Neural progenitor cell (in vitro differentiated cells): ENCODE data around the gene CCDC33. TPM values are rescaled to one million over a fixed set of nuclear protein-coding genes. Genes with fewer than 3 reads are reported as not detected.

Source experiments
- DNase-seq: peaks from one replicate; pipeline ENCODE4 v3.0.0-alpha.2; 2016; ENCODE audit warnings: low spot score
- H2AFZ ChIP-seq: fragments of 200-600 bp; sonication (generic); replicated peaks from 2 replicates; pipeline ENCODE4 v1.6.1; 2016; ENCODE audit warnings: antibody characterized with exemption
- H3F3A ChIP-seq: fragments of 200-600 bp; sonication (generic); 2 replicates; pipeline ENCODE4 v1.6.1; 2016; ENCODE audit warnings: antibody characterized with exemption, low read depth
- H3K27ac ChIP-seq: fragments of 200-600 bp; sonication (generic); 2 replicates; pipeline ENCODE4 v1.5.1; 2016; ENCODE audit warnings: mild to moderate bottlenecking
- H3K27me3 ChIP-seq: fragments of 200-600 bp; sonication (generic); 2 replicates; pipeline ENCODE4 v1.6.1; 2016; ENCODE audit warnings: mild to moderate bottlenecking, moderate library complexity
- H3K36me3 ChIP-seq: fragments of 200-600 bp; sonication (generic); 2 replicates; pipeline ENCODE4 v1.5.1; 2016
- H3K4me1 ChIP-seq: fragments of 200-600 bp; sonication (generic); 2 replicates; pipeline ENCODE4 v1.6.1; 2016; ENCODE audit warnings: mixed run types
- H3K4me2 ChIP-seq: fragments of 200-600 bp; sonication (generic); 2 replicates; pipeline ENCODE4 v1.6.1; 2016
- H3K4me3 ChIP-seq: fragments of 200-600 bp; sonication (generic); 2 replicates; pipeline ENCODE4 v1.5.1; 2016
- H3K79me2 ChIP-seq: fragments of 200-600 bp; sonication (generic); 2 replicates; pipeline ENCODE4 v1.6.1; 2016; ENCODE audit warnings: low read depth
- H3K9ac ChIP-seq: fragments of 200-600 bp; sonication (generic); 2 replicates; pipeline ENCODE4 v1.6.1; 2016
- H3K9me3 ChIP-seq: fragments of 200-600 bp; sonication (generic); 2 replicates; pipeline ENCODE4 v1.5.1; 2016; ENCODE audit warnings: low read depth
- H4K20me1 ChIP-seq: fragments of 200-600 bp; sonication (generic); 2 replicates; pipeline ENCODE4 v1.6.1; 2016; ENCODE audit warnings: low read depth
- H3K27ac Mint-ChIP-seq: 3 replicates; pipeline ENCODE4 v1.8.0; 2021; ENCODE audit warnings: mixed read lengths
- H3K27me3 Mint-ChIP-seq: 2 replicates; pipeline ENCODE4 v1.8.0; 2022; ENCODE audit warnings: low read depth, mild to moderate bottlenecking, inconsistent platforms, moderate library complexity, mixed read lengths; ENCODE audit not compliant: insufficient read depth
- H3K36me3 Mint-ChIP-seq: 3 replicates; pipeline ENCODE4 v1.8.0; 2021; ENCODE audit warnings: mixed read lengths
- H3K4me1 Mint-ChIP-seq: 3 replicates; pipeline ENCODE4 v1.8.0; 2021; ENCODE audit warnings: mixed read lengths
- H3K4me3 Mint-ChIP-seq: 3 replicates; pipeline ENCODE4 v1.8.0; 2021; ENCODE audit warnings: mild to moderate bottlenecking, moderate library complexity, mixed read lengths
- H3K9me3 Mint-ChIP-seq: 3 replicates; pipeline ENCODE4 v1.8.0; 2020; ENCODE audit warnings: mixed read lengths
- EZH2 ChIP-seq: fragments of 200-600 bp; sonication (generic); IDR thresholded peaks from 2 replicates; pipeline ENCODE4 v1.6.1; 2017; ENCODE audit warnings: antibody characterized with exemption, mild to moderate bottlenecking, moderate library complexity
- EZH2phosphoT487 ChIP-seq: fragments of 200-600 bp; sonication (generic); IDR thresholded peaks from 2 replicates; pipeline ENCODE4 v1.6.1; 2017; ENCODE audit warnings: antibody characterized with exemption
- total RNA-seq: library from RNA; depleted of rRNA; stranded (reverse); fragments of >200 nt; gene quantifications from 2 replicates; pipeline ENCODE4 v1.2.3, GENCODE V29; 2015; ENCODE audit warnings: low replicate concordance
- TF ChIP-seq, protein P1 (sequence below): fragments of 200-600 bp; sonication (generic); IDR thresholded peaks from 2 replicates; pipeline ENCODE4 v1.5.1; 2017; ENCODE audit warnings: antibody characterized with exemption, mild to moderate bottlenecking

Gene CCDC33
- total RNA-seq, 1 donor from 2014 or later, result not detected

- Histone ChIP-seq H3K27ac (peak within 1 kb of the TSS; percentile 34), H3K9me3 (no peaks in the 10 kb centered on the region), H3K9ac (no peak within 1 kb of the TSS), H3K27me3 (no peaks in the 10 kb centered on the region), H4K20me1 (no peaks in the 10 kb centered on the region), H3K4me2 (peak within 1 kb of the TSS; percentile 76), H3K4me3 (peak within 1 kb of the TSS; percentile 38), H3K79me2 (no peaks in the 10 kb centered on the region), H2AFZ (peak within 1 kb of the TSS; percentile 53), H3K4me1 (peaks cover 43% of the 10 kb centered on the region), H3K36me3 (no peaks in the 10 kb centered on the region), H3F3A (peaks cover 38% of the 10 kb centered on the region)
- Mint-ChIP-seq H3K9me3 (no peaks in the 10 kb centered on the region), H3K4me3 (peak within 1 kb of the TSS; percentile 77), H3K4me1 (peaks cover 69% of the 10 kb centered on the region), H3K27ac (peak within 1 kb of the TSS; percentile 95), H3K27me3 (peaks cover 23% of the 10 kb centered on the region), H3K36me3 (no peaks in the 10 kb centered on the region)
- peak; percentile 77 for DNase-seq
- no peak for TF ChIP-seq EZH2phosphoT487
- TF ChIP-seq, protein P1, sequence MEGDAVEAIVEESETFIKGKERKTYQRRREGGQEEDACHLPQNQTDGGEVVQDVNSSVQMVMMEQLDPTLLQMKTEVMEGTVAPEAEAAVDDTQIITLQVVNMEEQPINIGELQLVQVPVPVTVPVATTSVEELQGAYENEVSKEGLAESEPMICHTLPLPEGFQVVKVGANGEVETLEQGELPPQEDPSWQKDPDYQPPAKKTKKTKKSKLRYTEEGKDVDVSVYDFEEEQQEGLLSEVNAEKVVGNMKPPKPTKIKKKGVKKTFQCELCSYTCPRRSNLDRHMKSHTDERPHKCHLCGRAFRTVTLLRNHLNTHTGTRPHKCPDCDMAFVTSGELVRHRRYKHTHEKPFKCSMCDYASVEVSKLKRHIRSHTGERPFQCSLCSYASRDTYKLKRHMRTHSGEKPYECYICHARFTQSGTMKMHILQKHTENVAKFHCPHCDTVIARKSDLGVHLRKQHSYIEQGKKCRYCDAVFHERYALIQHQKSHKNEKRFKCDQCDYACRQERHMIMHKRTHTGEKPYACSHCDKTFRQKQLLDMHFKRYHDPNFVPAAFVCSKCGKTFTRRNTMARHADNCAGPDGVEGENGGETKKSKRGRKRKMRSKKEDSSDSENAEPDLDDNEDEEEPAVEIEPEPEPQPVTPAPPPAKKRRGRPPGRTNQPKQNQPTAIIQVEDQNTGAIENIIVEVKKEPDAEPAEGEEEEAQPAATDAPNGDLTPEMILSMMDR, result peak; percentile 36
Measured at GRCh38 chr15:74202452-74203401, 33.4 kb upstream of the CCDC33 start, which contains the start of gene STRA6. Gene STRA6, minus strand, starts transcription at chr15:74202787. Its CDS starts 520 bp downstream, at chr15:74202267.

DNA sequence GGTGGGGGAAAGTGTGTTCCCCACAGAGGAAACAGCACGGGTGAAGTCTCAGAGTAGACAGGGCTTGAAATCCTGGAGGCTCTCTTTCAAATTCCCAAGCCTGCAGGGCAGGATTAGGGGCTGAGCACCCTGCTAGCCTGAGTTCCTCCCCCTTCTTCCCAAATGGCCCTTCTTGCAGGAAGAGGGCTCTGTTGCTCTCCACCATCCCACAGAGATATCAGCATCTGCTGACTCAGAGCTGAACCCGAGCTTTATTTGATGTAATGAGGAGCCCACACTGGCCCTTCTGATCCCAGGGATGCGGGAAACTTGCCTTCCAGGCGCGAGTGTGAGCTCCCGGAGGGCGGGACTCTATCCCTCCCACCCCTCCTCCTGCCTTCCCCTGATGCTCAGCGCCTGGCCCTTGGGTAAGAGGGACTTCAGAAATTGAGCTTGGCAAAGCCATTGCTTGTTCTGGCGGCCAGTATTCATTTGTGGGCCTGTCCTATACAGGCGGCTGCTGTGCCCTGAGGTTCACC is 32.2 kb upstream of the CCDC33 start:
- peak; percentile 69 for DNase-seq
- H3K4me1 ChIP-seq, result peaks cover 50% of the 10 kb centered on the region
- Mint-ChIP-seq H3K27ac (peak overlapping the region; percentile 88), H3K9me3 (no peaks in the 10 kb centered on the region), H3K36me3 (no peaks in the 10 kb centered on the region), H3K27me3 (peaks cover 26% of the 10 kb centered on the region), H3K4me1 (peaks cover 81% of the 10 kb centered on the region), H3K4me3 (peak overlapping the region; percentile 77)
- H3K27ac ChIP-seq, result no peak overlapping the region
- TF ChIP-seq EZH2phosphoT487 (no peak), EZH2 (no peak)
- TF ChIP-seq, protein P1, result no peak
- H3K9ac ChIP-seq, result no peak overlapping the region
- no peaks in the 10 kb centered on the region for H3K27me3 ChIP-seq
- H3K79me2 ChIP-seq, result no peaks in the 10 kb centered on the region
- H4K20me1 ChIP-seq, result no peaks in the 10 kb centered on the region
- peak overlapping the region; percentile 76 for H3K4me2 ChIP-seq
- peaks cover 38% of the 10 kb centered on the region for H3F3A ChIP-seq
- H3K36me3 ChIP-seq, result no peaks in the 10 kb centered on the region
- H3K9me3 ChIP-seq, result no peaks in the 10 kb centered on the region
- H3K4me3 ChIP-seq, result peak overlapping the region; percentile 38
- no peak overlapping the region for H2AFZ ChIP-seq

DNA sequence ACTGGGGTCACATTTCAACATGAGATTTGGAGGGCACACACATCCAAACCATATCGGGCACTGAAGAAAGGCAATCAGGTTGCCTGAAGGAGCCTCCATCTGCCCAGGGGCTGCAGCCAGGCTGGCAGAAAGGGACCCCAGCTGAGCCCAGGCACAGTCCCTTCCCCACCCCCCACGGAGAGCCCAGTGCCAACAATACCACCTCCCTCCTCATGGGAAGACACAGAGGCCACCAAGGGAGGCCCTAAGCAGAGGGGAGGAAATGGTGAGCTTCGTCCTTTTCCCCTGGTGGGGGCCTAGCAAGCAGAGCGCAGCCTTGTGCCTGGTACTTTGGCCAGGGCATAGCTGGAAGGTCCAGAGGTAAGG is 30.6 kb upstream of the CCDC33 start:
- peak overlapping the region; percentile 53 for H3K27ac Mint-ChIP-seq
- Histone ChIP-seq H3K9ac (no peak overlapping the region), H3K4me1 (peaks cover 60% of the 10 kb centered on the region), H3K4me2 (no peak overlapping the region), H4K20me1 (no peaks in the 10 kb centered on the region), H3K27ac (no peak overlapping the region), H3K4me3 (no peak overlapping the region), H3K9me3 (no peaks in the 10 kb centered on the region), H3K79me2 (no peaks in the 10 kb centered on the region), H3F3A (peaks cover 53% of the 10 kb centered on the region), H3K36me3 (no peaks in the 10 kb centered on the region), H3K27me3 (no peaks in the 10 kb centered on the region), H2AFZ (no peak overlapping the region)
- no peak overlapping the region for H3K4me3 Mint-ChIP-seq
- TF ChIP-seq, protein P1, result no peak
- TF ChIP-seq EZH2 (no peak), EZH2phosphoT487 (no peak)
- H3K27me3 Mint-ChIP-seq, result peaks cover 27% of the 10 kb centered on the region
- H3K36me3 Mint-ChIP-seq, result no peaks in the 10 kb centered on the region
- no peaks in the 10 kb centered on the region for H3K9me3 Mint-ChIP-seq
- H3K4me1 Mint-ChIP-seq, result peaks cover 92% of the 10 kb centered on the region
- DNase-seq, result no peak
